Measurements from ENCODE around the gene SOCS4. TPM values are rescaled to one million over a fixed set of nuclear protein-coding genes. Genes with fewer than 3 reads are reported as not detected.

SOCS4 gene
- total and polyA plus RNA-seq, 2 of the 13 experiments (the other 11 are each of a cell fraction or from before 2014, with no cell fraction given) = 4.0 to 10.0 TPM

DNA sequence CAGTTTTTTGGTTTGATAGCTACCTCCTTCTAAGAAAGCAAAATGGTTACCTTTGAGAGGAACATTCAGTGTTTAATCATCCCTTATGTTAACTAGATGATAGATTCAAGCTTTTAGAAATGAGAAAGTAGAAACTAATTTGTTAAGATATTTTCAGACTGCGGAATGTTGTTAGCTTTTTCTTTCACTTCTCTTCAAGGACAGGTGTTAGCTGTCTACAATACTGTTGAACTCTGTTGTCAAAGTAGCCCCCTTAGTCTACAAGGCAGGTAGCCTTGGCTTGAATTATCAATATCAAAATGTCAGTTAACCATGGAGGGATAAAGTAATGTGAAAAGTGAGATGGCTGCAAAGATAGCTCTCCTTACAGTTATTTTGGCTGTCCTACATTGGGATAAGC, 39.2 kb downstream of the SOCS4 start:
- peaks cover 13% of the 10 kb centered on the region for H3K79me2 ChIP-seq (ENCODE audit: insufficient read depth, low read length)
- no peak overlapping the region for H2AFZ ChIP-seq (ENCODE audit: low read length)
- in situ Hi-C loops (cut with HindIII; ENCODE audit: extremely low pct_ligation_motif_present, low pct_unique_long_range_greater_than_20kb) = no loop called here
- no peak overlapping the region for H3K27ac ChIP-seq (ENCODE audit: extremely low read length, insufficient read depth, low read length)
- peaks cover 10 to 37% of the 10 kb centered on the region in 2 experiments for H3K36me3 ChIP-seq (replicated peaks in 1 of 2; ENCODE audit: control insufficient read depth in 1 of 2, insufficient read depth in 2 of 2, low read length in 2 of 2)
- 100% methylated on average over 1 of the region's 1 CpG for WGBS (ENCODE audit: low lambda C conversion rate)
- CTCF ChIA-PET (ENCODE audit: low intra/inter-chr PET ratio, low total read pairs) = no interaction called here
- no peaks in the 10 kb centered on the region for H3K9me3 ChIP-seq (ENCODE audit: low read length)
- no peaks in the 10 kb centered on the region for H4K20me1 ChIP-seq (ENCODE audit: insufficient read depth, low read length)
- no peaks in the 10 kb centered on the region for H3K4me1 ChIP-seq (ENCODE audit: insufficient read depth, low read length)
- no peak for DNase-seq (ENCODE audit: low spot score)
- ATAC-seq = no peak
- TF ChIP-seq GFI1 (CRISPR knock-in tag; IDR thresholded peaks at IDR 0.05; ENCODE audit: borderline replicate concordance) = no peak
- no peak for TF ChIP-seq NBN (conservative IDR thresholded peaks at IDR 0.05)
- no peak for TF ChIP-seq KDM5A (IDR thresholded peaks at IDR 0.05; ENCODE audit: borderline replicate concordance, low read length)
- TF ChIP-seq SMYD3 (CRISPR knock-in tag; IDR thresholded peaks at IDR 0.05) = no peak
- TF ChIP-seq, protein P1, sequence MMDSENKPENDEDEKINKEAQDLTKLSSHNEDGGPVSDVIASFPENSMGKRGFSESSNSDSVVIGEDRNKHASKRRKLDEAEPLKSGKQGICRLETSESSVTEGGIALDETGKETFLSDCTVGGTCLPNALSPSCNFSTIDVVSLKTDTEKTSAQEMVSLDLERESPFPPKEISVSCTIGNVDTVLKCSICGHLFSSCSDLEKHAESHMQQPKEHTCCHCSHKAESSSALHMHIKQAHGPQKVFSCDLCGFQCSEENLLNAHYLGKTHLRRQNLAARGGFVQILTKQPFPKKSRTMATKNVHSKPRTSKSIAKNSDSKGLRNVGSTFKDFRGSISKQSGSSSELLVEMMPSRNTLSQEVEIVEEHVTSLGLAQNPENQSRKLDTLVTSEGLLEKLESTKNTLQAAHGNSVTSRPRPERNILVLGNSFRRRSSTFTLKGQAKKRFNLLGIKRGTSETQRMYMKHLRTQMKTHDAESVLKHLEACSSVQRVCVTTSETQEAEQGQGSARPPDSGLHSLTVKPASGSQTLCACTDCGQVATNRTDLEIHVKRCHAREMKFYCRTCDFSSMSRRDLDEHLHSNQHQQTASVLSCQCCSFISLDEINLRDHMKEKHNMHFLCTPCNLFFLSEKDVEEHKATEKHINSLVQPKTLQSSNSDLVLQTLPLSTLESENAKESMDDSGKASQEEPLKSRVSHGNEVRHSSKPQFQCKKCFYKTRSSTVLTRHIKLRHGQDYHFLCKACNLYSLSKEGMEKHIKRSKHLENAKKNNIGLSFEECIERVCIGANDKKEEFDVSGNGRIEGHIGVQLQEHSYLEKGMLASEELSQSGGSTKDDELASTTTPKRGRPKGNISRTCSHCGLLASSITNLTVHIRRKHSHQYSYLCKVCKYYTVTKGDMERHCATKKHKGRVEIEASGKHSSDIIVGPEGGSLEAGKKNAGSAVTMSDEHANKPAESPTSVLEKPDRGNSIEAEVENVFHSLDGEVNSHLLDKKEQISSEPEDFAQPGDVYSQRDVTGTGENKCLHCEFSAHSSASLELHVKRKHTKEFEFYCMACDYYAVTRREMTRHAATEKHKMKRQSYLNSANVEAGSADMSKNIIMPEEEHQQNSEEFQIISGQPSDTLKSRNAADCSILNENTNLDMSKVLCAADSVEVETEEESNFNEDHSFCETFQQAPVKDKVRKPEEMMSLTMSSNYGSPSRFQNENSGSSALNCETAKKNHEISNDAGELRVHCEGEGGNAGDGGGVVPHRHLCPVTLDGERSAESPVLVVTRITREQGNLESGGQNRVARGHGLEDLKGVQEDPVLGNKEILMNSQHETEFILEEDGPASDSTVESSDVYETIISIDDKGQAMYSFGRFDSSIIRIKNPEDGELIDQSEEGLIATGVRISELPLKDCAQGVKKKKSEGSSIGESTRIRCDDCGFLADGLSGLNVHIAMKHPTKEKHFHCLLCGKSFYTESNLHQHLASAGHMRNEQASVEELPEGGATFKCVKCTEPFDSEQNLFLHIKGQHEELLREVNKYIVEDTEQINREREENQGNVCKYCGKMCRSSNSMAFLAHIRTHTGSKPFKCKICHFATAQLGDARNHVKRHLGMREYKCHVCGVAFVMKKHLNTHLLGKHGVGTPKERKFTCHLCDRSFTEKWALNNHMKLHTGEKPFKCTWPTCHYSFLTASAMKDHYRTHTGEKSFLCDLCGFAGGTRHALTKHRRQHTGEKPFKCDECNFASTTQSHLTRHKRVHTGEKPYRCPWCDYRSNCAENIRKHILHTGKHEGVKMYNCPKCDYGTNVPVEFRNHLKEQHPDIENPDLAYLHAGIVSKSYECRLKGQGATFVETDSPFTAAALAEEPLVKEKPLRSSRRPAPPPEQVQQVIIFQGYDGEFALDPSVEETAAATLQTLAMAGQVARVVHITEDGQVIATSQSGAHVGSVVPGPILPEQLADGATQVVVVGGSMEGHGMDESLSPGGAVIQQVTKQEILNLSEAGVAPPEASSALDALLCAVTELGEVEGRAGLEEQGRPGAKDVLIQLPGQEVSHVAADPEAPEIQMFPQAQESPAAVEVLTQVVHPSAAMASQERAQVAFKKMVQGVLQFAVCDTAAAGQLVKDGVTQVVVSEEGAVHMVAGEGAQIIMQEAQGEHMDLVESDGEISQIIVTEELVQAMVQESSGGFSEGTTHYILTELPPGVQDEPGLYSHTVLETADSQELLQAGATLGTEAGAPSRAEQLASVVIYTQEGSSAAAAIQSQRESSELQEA (CRISPR knock-in tag; IDR thresholded peaks at IDR 0.05; ENCODE audit: not compliant biosample characterization) = no peak
- TF ChIP-seq, protein P2, sequence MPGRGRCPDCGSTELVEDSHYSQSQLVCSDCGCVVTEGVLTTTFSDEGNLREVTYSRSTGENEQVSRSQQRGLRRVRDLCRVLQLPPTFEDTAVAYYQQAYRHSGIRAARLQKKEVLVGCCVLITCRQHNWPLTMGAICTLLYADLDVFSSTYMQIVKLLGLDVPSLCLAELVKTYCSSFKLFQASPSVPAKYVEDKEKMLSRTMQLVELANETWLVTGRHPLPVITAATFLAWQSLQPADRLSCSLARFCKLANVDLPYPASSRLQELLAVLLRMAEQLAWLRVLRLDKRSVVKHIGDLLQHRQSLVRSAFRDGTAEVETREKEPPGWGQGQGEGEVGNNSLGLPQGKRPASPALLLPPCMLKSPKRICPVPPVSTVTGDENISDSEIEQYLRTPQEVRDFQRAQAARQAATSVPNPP (CRISPR knock-in tag; IDR thresholded peaks at IDR 0.05) = no peak
- TF ChIP-seq ZNF563 (CRISPR knock-in tag; IDR thresholded peaks at IDR 0.05) = no peak
- TF ChIP-seq ZNF431 (CRISPR knock-in tag; IDR thresholded peaks at IDR 0.05; ENCODE audit: borderline replicate concordance, low read depth) = no peak
- TF ChIP-seq TOPORS (CRISPR knock-in tag; IDR thresholded peaks at IDR 0.05) = no peak
- TF ChIP-seq ZNF766 (CRISPR knock-in tag; IDR thresholded peaks at IDR 0.05; ENCODE audit: borderline replicate concordance) = no peak
- TF ChIP-seq, protein P3, sequence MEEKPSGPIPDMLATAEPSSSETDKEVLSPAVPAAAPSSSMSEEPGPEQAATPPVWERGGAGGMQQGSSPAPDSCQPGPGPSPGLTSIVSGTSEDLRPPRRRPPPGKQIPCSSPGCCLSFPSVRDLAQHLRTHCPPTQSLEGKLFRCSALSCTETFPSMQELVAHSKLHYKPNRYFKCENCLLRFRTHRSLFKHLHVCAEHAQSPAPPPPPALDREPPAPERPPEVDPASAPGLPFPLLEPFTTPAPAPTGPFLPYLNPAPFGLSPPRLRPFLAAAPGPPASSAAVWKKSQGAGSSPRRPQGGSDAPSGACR (CRISPR knock-in tag; IDR thresholded peaks at IDR 0.05) = no peak
- POLR2A ChIA-PET = interaction anchor here (0.6 to 1.0 kb wide), 2 partner anchors 15 to 39 kb away, joined by 3 to 7 read pairs; partner anchors contain the start of gene MAPK1IP1L
- intact Hi-C loops (cut with micrococcal nuclease; ENCODE audit: unreplicated experiment) = no loop called here
- no peak for FAIRE-seq
- no peak overlapping the region for H3K4me3 ChIP-seq (replicated peaks in 1 of 3; ENCODE audit: insufficient read depth in 1 of 3, low read depth in 2 of 3, low read length in 3 of 3)
- BruUV-seq (replicated peaks) = no TSS peak
- no peaks in the 10 kb centered on the region for H3K27me3 ChIP-seq (ENCODE audit: control insufficient read depth in 1 of 2, insufficient read depth in 2 of 2, low read length in 2 of 2)
- H3K4me2 ChIP-seq (ENCODE audit: low read depth, low read length) = no peak overlapping the region
- no peak overlapping the region for H3K9ac ChIP-seq (ENCODE audit: insufficient read depth, low read depth, low read length)
